GM18511 (cell line): ENCODE data around the gene C16orf90.
A peak's percentile ranks its signal among the peaks of the same experiment; 100 is the strongest.
"Not testable (repeated sequence)": the region's sequence is repeated elsewhere in the genome, so short reads cannot be mapped to it uniquely, and the experiment has no call there.

Source experiments
- ATAC-seq: cut with Tn5 transposase; IDR thresholded peaks from one replicate; pipeline ENCODE4 v1.9.1; 2021; ENCODE audit warnings: mild to moderate bottlenecking, moderate library complexity; ENCODE audit not compliant: unreplicated experiment

Gene C16orf90

GRCh38 chr16:3513892-3514583, 18.7 kb upstream of the C16orf90 start:
- no peak for ATAC-seq

GRCh38 chr16:3511286-3512180, 16.2 kb upstream of the C16orf90 start:
- no peak for ATAC-seq

GRCh38 chr16:3510416-3510815, 15.1 kb upstream of the C16orf90 start:
- ATAC-seq: no peak

GRCh38 chr16:3509470-3509928, 14.2 kb upstream of the C16orf90 start:
- ATAC-seq: peak; percentile 70

GRCh38 chr16:3508736-3509135, 13.4 kb upstream of the C16orf90 start:
- ATAC-seq: no peak

GRCh38 chr16:3503523-3503922, 8.2 kb upstream of the C16orf90 start:
- no peak for ATAC-seq

GRCh38 chr16:3501783-3502400, 6.6 kb upstream of the C16orf90 start:
- no peak for ATAC-seq

GRCh38 chr16:3501412-3501761, 6.1 kb upstream of the C16orf90 start:
- ATAC-seq: not testable (repeated sequence)

- ATAC-seq: no peak
Measured at GRCh38 chr16:3498988-3499387, 3.7 kb upstream of the C16orf90 start.

- no peak for ATAC-seq
Measured at GRCh38 chr16:3497771-3498170, 2.5 kb upstream of the C16orf90 start.

- no peak for ATAC-seq
Measured at GRCh38 chr16:3496386-3496785, 1.1 kb upstream of the C16orf90 start.

- no peak for ATAC-seq
Measured at GRCh38 chr16:3494386-3494973, 809 bp downstream of the C16orf90 start.

- no peak for ATAC-seq
Measured at GRCh38 chr16:3492356-3492755, 2.9 kb downstream of the C16orf90 start.

- ATAC-seq: no peak
Measured at GRCh38 chr16:3490911-3491629, 4.2 kb downstream of the C16orf90 start.

- ATAC-seq: no peak
Measured at GRCh38 chr16:3488801-3489200, 6.5 kb downstream of the C16orf90 start.

GRCh38 chr16:3487521-3488410, 7.5 kb downstream of the C16orf90 start:
- no peak for ATAC-seq

GRCh38 chr16:3486506-3487215, 8.6 kb downstream of the C16orf90 start:
- no peak for ATAC-seq

- no peak for ATAC-seq
Measured at GRCh38 chr16:3485821-3486505, 9.3 kb downstream of the C16orf90 start.
